Body of pancreas (tissue), 4 donors: Measurements from ENCODE around the gene CRHR2.
A peak's percentile ranks its signal among the peaks of the same experiment; 100 is the strongest.

ENCODE experiments used
- CTCF ChIP-seq, 7 experiments: fragments of 450-650 bp in 4 of 7; fragments of 200-600 bp in 3 of 7; sonication (generic) in 3 of 7; IDR thresholded peaks; one replicate each; pipeline ENCODE4 v1.5.1; 2016 to 2019; ENCODE audit warnings: antibody characterized with exemption in 7 of 7
- POLR2A ChIP-seq, 3 donors: fragments of 450-650 bp; IDR thresholded peaks; one replicate each; pipeline ENCODE4 v1.6.1; 2016; ENCODE audit warnings: antibody characterized with exemption in 3 of 3, mild to moderate bottlenecking in 2 of 3

- TF ChIP-seq CTCF (IDR thresholded peaks at IDR 0.05) (no peak), POLR2A (IDR thresholded peaks at IDR 0.05) (peak in 2 of 3 donors; percentile 20 to 23)
Observed at GRCh38 chr7:30634634-30635201, 47.5 kb downstream of the CRHR2 start.
